H1 (cell line): ENCODE results near the gene CACNA2D4. TPM values are rescaled to one million over a fixed set of nuclear protein-coding genes. Genes with fewer than 3 reads are reported as not detected.
A peak's percentile ranks its signal among the peaks of the same experiment; 100 is the strongest.

Experiments used
- CTCF ChIA-PET: fragments of 300-600 bp; sonication (Branson Sonifier 250); formaldehyde crosslinking; loops from one replicate; lab custom pipeline; 2021; ENCODE audit not compliant: partially characterized antibody; lab: Charles Lee
- POLR2A ChIA-PET: fragments of 300-600 bp; sonication (Branson Sonifier 250); formaldehyde crosslinking; loops from one replicate; lab custom pipeline; 2021; ENCODE audit warnings: inconsistent platforms; ENCODE audit not compliant: partially characterized antibody; lab: Charles Lee
- DNase-seq, 2 experiments: peaks; one replicate each; pipeline versions ENCODE4 v3.0.0 to v3.0.0-alpha.2; 2010 to 2022; ENCODE audit warnings: low spot score in 2 of 2, low read depth in 1 of 2, mixed read lengths in 1 of 2
- FAIRE-seq: peaks from 2 replicates; lab custom pipeline; 2011; peaks lifted over from hg19 to GRCh38; lab: Jason Lieb, UNC
- H2AFZ ChIP-seq: 2 replicates; pipeline ENCODE4 v1.8.1; 2012; ENCODE audit warnings: low read length, inconsistent platforms
- H2AK5ac ChIP-seq: 2 replicates; pipeline ENCODE4 v1.6.1; 2013; ENCODE audit warnings: low read depth, low read length
- H2BK120ac ChIP-seq: replicated peaks from 2 replicates; pipeline ENCODE3; 2013; ENCODE audit warnings: low read depth, low read length, inconsistent platforms
- H2BK12ac ChIP-seq: 2 replicates; pipeline ENCODE4 v1.6.1; 2013; ENCODE audit warnings: low read depth, low read length
- H2BK15ac ChIP-seq: 2 replicates; pipeline ENCODE4 v1.6.1; 2013; ENCODE audit warnings: low read length
- H2BK20ac ChIP-seq: 2 replicates; pipeline ENCODE4 v1.6.1; 2013; ENCODE audit warnings: low read length
- H2BK5ac ChIP-seq: 2 replicates; pipeline ENCODE4 v1.6.1; 2013; ENCODE audit warnings: low read depth, low read length
- H3K14ac ChIP-seq: 2 replicates; pipeline ENCODE4 v1.6.1; 2013; ENCODE audit warnings: inconsistent platforms; ENCODE audit not compliant: insufficient read length
- H3K18ac ChIP-seq: 2 replicates; pipeline ENCODE4 v1.6.1; 2013; ENCODE audit warnings: low read length; ENCODE audit errors: extremely low read depth
- H3K23ac ChIP-seq: 2 replicates; pipeline ENCODE4 v1.6.1; 2013; ENCODE audit warnings: inconsistent platforms; ENCODE audit not compliant: insufficient read length
- H3K23me2 ChIP-seq: 2 replicates; pipeline ENCODE4 v1.6.1; 2013; ENCODE audit warnings: low read depth, low read length
- H3K27ac ChIP-seq: 2 replicates; pipeline ENCODE4 v1.6.1; 2011; ENCODE audit warnings: low read depth, low read length, inconsistent platforms
- H3K27me3 ChIP-seq, 4 experiments: replicated peaks in 1 of 4; 1 replicate in 1 of 4; 2 replicates in 3 of 4; pipeline versions ENCODE4 v1.6.1 to v1.8.1; 2011 to 2013; ENCODE audit warnings: low read length in 3 of 4, mild to moderate bottlenecking in 3 of 4, inconsistent platforms in 2 of 4, mixed read lengths in 2 of 4, moderate library complexity in 1 of 4; ENCODE audit not compliant: control insufficient read depth in 3 of 4, insufficient read depth in 3 of 4; ENCODE audit errors: extremely low read depth in 1 of 4
- H3K36me3 ChIP-seq, 4 experiments: 2 replicates each; pipeline versions ENCODE4 v1.6.1 to v1.8.1; 2011 to 2013; ENCODE audit warnings: mild to moderate bottlenecking in 4 of 4, low read length in 3 of 4, moderate library complexity in 2 of 4, control low read depth in 1 of 4, inconsistent platforms in 1 of 4; ENCODE audit not compliant: insufficient read depth in 4 of 4, control insufficient read depth in 2 of 4
- H3K4ac ChIP-seq: replicated peaks from 2 replicates; pipeline ENCODE3; 2013; ENCODE audit warnings: low read length, low read depth, mixed read lengths, inconsistent platforms; ENCODE audit not compliant: insufficient read length
- H3K4me1 ChIP-seq, 4 experiments: replicated peaks in 1 of 4; 1 replicate in 1 of 4; 2 replicates in 3 of 4; pipeline versions ENCODE4 v1.6.1 to v1.8.1; 2011 to 2013; ENCODE audit warnings: low read length in 3 of 4, inconsistent platforms in 2 of 4, mixed read lengths in 1 of 4; ENCODE audit not compliant: insufficient read depth in 4 of 4, control insufficient read depth in 3 of 4
- H3K4me2 ChIP-seq, 2 experiments: 2 replicates each; pipeline versions ENCODE4 v1.6.1 to v1.8.1; 2011 to 2013; ENCODE audit warnings: low read depth in 2 of 2, low read length in 2 of 2, control low read depth in 1 of 2, inconsistent platforms in 1 of 2, mild to moderate bottlenecking in 1 of 2; ENCODE audit not compliant: insufficient read depth in 1 of 2
- H3K4me3 ChIP-seq, 4 experiments: fragments of 200-600, 300-600 bp in 1 of 4; sonication (generic), shearing (Covaris generic), sonication (Bioruptor Twin) in 1 of 4; 2 replicates each; pipeline versions ENCODE4 v1.5.1 to v1.8.1; 2011 to 2016; ENCODE audit warnings: low read length in 4 of 4, low read depth in 3 of 4, control low read depth in 2 of 4, inconsistent platforms in 2 of 4, mild to moderate bottlenecking in 2 of 4, mixed read lengths in 1 of 4, moderate library complexity in 1 of 4; ENCODE audit not compliant: insufficient read depth in 2 of 4; ENCODE audit errors: extremely low read depth in 1 of 4
- H3K56ac ChIP-seq: replicated peaks from 2 replicates; pipeline ENCODE3; 2013; ENCODE audit warnings: low read depth, mild to moderate bottlenecking, mixed read lengths, low read length, inconsistent platforms; ENCODE audit not compliant: insufficient read length
- H3K79me1 ChIP-seq: 2 replicates; pipeline ENCODE4 v1.6.1; 2013; ENCODE audit warnings: low read depth, low read length, control low read depth
- H3K79me2 ChIP-seq, 2 experiments: 2 replicates each; pipeline versions ENCODE4 v1.6.1 to v1.8.1; 2012 to 2013; ENCODE audit warnings: low read length in 2 of 2, mild to moderate bottlenecking in 2 of 2, inconsistent platforms in 1 of 2; ENCODE audit not compliant: insufficient read depth in 2 of 2, control insufficient read depth in 1 of 2
- H3K9ac ChIP-seq, 4 experiments: replicated peaks in 1 of 4; 1 replicate in 1 of 4; 2 replicates in 3 of 4; pipeline versions ENCODE4 v1.6.1 to v1.8.1; 2011 to 2013; ENCODE audit warnings: low read depth in 3 of 4, low read length in 3 of 4, control low read depth in 2 of 4, mild to moderate bottlenecking in 2 of 4, moderate library complexity in 2 of 4, inconsistent platforms in 1 of 4; ENCODE audit errors: extremely low read depth in 1 of 4
- H3K9me3 ChIP-seq, 2 experiments: 2 replicates each; pipeline versions ENCODE4 v1.6.1 to v1.8.1; 2012 to 2013; ENCODE audit warnings: mild to moderate bottlenecking in 2 of 2, moderate library complexity in 2 of 2, control low read depth in 1 of 2, inconsistent platforms in 1 of 2, low read depth in 1 of 2, low read length in 1 of 2, mixed read lengths in 1 of 2; ENCODE audit not compliant: insufficient read depth in 2 of 2
- H4K20me1 ChIP-seq, 2 experiments: replicated peaks in 1 of 2; 2 replicates each; pipeline versions ENCODE3 to v1.8.1; 2011 to 2013; ENCODE audit warnings: inconsistent platforms in 2 of 2, low read length in 2 of 2, mild to moderate bottlenecking in 1 of 2; ENCODE audit not compliant: insufficient read depth in 2 of 2, control insufficient read depth in 1 of 2
- H4K5ac ChIP-seq: 2 replicates; pipeline ENCODE4 v1.6.1; 2013; ENCODE audit warnings: low read length, low read depth, mixed read lengths, inconsistent platforms; ENCODE audit not compliant: insufficient read length
- H4K8ac ChIP-seq: 2 replicates; pipeline ENCODE4 v1.8.0; 2013; ENCODE audit warnings: mild to moderate bottlenecking, moderate library complexity, low read length, inconsistent platforms; ENCODE audit not compliant: insufficient read depth; ENCODE audit errors: extremely low read depth
- H4K91ac ChIP-seq: replicated peaks from 2 replicates; pipeline ENCODE3; 2013; ENCODE audit warnings: low read length, mixed read lengths, inconsistent platforms; ENCODE audit not compliant: insufficient read length
- KDM1A ChIP-seq: fragments of 200-600, 300-600 bp; sonication (generic); IDR thresholded peaks from 2 replicates; pipeline ENCODE4 v1.7.1; 2016; ENCODE audit warnings: mild to moderate bottlenecking, low read length, borderline replicate concordance
- NANOG ChIP-seq: IDR thresholded peaks from 2 replicates; pipeline ENCODE4 v1.6.1; 2011; ENCODE audit warnings: low read length, low read depth, mild to moderate bottlenecking, inconsistent platforms; ENCODE audit not compliant: insufficient read depth, poor library complexity, severe bottlenecking
- RBBP5 ChIP-seq: IDR thresholded peaks from 2 replicates; pipeline ENCODE4 v1.7.1; 2012; ENCODE audit warnings: low read depth, mild to moderate bottlenecking, inconsistent platforms, low read length, moderate library complexity, borderline replicate concordance
- TAF7 ChIP-seq: optimal IDR thresholded peaks from 2 replicates; pipeline ENCODE3; 2011; ENCODE audit warnings: low read depth, mild to moderate bottlenecking, inconsistent platforms, low read length, moderate library complexity, borderline replicate concordance
- WGBS, 2 experiments: shearing (Covaris generic) in 1 of 2; methylation state at CpG; one replicate each; pipeline versions ENCODE4 v1.1.6 to v1.1.7; 2013 to 2015; ENCODE audit warnings: low lambda C conversion rate in 2 of 2, mixed read lengths in 2 of 2, inconsistent platforms in 1 of 2, low coverage in 1 of 2, missing lambda C conversion rate in 1 of 2; ENCODE audit not compliant: insufficient replicate concordance in 2 of 2, insufficient coverage in 1 of 2, insufficient read length in 1 of 2; ENCODE audit errors: extremely low coverage in 1 of 2, missing lambda C conversion rate in 1 of 2; 5-methylcytosine and 5-hydroxymethylcytosine counted together
- polyA plus RNA-seq, 7 experiments: library from polyadenylated mRNA; depleted of rRNA in 3 of 7; stranded (reverse) in 5 of 7; unstranded in 2 of 7; fragments of >200 nt in 5 of 7; fragments of 200-250 nt in 2 of 7; gene quantifications; 1 replicate in 5 of 7; 2 replicates in 1 of 7; 4 replicates in 1 of 7; pipeline versions ENCODE4 v1.2.1 to v1.2.3, GENCODE V29; 2011 to 2013; ENCODE audit warnings: missing spikeins in 2 of 7, mixed read lengths in 2 of 7
- total RNA-seq: library from RNA; stranded (reverse); fragmentation: NEBNext Ultra II Directional; extraction: Animal tissue kit (Norgen Biotek cat#: 25700); gene quantifications from 2 replicates; pipeline ENCODE4 v1.2.1, GENCODE V29; 2021
- TF ChIP-seq, protein P1 (sequence below): IDR thresholded peaks from 2 replicates; pipeline ENCODE4 v1.6.1; 2012; ENCODE audit warnings: low read length, inconsistent platforms

The CACNA2D4 gene
- total and polyA plus RNA-seq, 2 of the 8 experiments (the other 6 are each of a cell fraction or from before 2014, with no cell fraction given): 0.44 to 0.88 TPM

- no peak overlapping the region for H3K4me2 ChIP-seq
- POLR2A ChIA-PET: no interaction called here
- WGBS, 2 experiments: 87% methylated on average over 10 of the region's 10 CpGs; no CpG with 5 or more reads in 1 of the 2 experiments
- TF ChIP-seq, protein P1, sequence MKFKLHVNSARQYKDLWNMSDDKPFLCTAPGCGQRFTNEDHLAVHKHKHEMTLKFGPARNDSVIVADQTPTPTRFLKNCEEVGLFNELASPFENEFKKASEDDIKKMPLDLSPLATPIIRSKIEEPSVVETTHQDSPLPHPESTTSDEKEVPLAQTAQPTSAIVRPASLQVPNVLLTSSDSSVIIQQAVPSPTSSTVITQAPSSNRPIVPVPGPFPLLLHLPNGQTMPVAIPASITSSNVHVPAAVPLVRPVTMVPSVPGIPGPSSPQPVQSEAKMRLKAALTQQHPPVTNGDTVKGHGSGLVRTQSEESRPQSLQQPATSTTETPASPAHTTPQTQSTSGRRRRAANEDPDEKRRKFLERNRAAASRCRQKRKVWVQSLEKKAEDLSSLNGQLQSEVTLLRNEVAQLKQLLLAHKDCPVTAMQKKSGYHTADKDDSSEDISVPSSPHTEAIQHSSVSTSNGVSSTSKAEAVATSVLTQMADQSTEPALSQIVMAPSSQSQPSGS: no peak
- TF ChIP-seq KDM1A (no peak), TAF7 (no peak), RBBP5 (no peak), NANOG (no peak)
Observed at GRCh38 chr12:1810931-1811280, 107.5 kb downstream of the CACNA2D4 start.

More at GRCh38 chr12:1810931-1811280, 107.5 kb downstream of the CACNA2D4 start:
- no peak overlapping the region for H4K5ac ChIP-seq
- H2AFZ ChIP-seq: no peak overlapping the region
- no peak overlapping the region for H3K9ac ChIP-seq
- H4K91ac ChIP-seq: no peak overlapping the region
- no peak overlapping the region for H2BK120ac ChIP-seq
- no peak overlapping the region for H3K14ac ChIP-seq
- H3K4ac ChIP-seq: peak overlapping the region; percentile 62
- CTCF ChIA-PET: interaction anchor here (1.4 to 1.7 kb wide), 2 partner anchors 12 to 129 kb away, joined by 4 to 5 read pairs; no protein-coding TSS in a partner anchor
- no peak overlapping the region for H3K4me3 ChIP-seq
- H3K18ac ChIP-seq: no peak overlapping the region
- peak overlapping the region; percentile 48; the same call in 1 of the 2 replicates for H2BK5ac ChIP-seq
- no peak overlapping the region; the same call in 1 of the 2 replicates for H2AK5ac ChIP-seq
- H2BK12ac ChIP-seq: no peak overlapping the region
- H2BK20ac ChIP-seq: no peak overlapping the region
- H2BK15ac ChIP-seq: 0 out of 2 replicates have a peak overlapping the region, but pooled peaks have one; percentile 36
- H3K9me3 ChIP-seq: no peaks in the 10 kb centered on the region
- DNase-seq (no peak), FAIRE-seq (no peak)
- peaks cover 0 to 2% of the 10 kb centered on the region in 2 experiments for H4K20me1 ChIP-seq
- peaks cover 0 to 2% (median 0%) of the 10 kb centered on the region in 4 experiments; a peak in 1 of 7 replicates for H3K4me1 ChIP-seq
- no peak overlapping the region for H3K56ac ChIP-seq
- H3K36me3 ChIP-seq: no peaks in the 10 kb centered on the region
- no peaks in the 10 kb centered on the region; the same call in 1 of the 2 replicates for H3K23me2 ChIP-seq
- no peak overlapping the region for H3K23ac ChIP-seq
- no peaks in the 10 kb centered on the region for H3K79me1 ChIP-seq
- H3K79me2 ChIP-seq: no peaks in the 10 kb centered on the region
- peak overlapping the region; percentile 80 for H4K8ac ChIP-seq
- H3K27ac ChIP-seq: no peak overlapping the region
- no peaks in the 10 kb centered on the region for H3K27me3 ChIP-seq
